T-helper 2 cell treated with Interferon-gamma antibody and Interleukin-4, amounts not matched to agents 5 μg/mL and 100 μg/mL, for 36 hours (primary cell): ENCODE measurements around the gene TRIM37.
"Not testable (repeated sequence)": the region's sequence is repeated elsewhere in the genome, so short reads cannot be mapped to it uniquely, and the experiment has no call there.

Experiments used
- DNase-seq: peaks from one replicate; pipeline ENCODE4 v3.0.0; 2021; ENCODE audit warnings: low spot score
- H3K27ac Mint-ChIP-seq: one replicate; pipeline ENCODE4 v1.8.0; 2021; ENCODE audit warnings: mild to moderate bottlenecking, mixed read lengths
- H3K27me3 Mint-ChIP-seq: one replicate; pipeline ENCODE4 v1.8.0; 2021; ENCODE audit warnings: low read depth, mixed read lengths
- H3K36me3 Mint-ChIP-seq: one replicate; pipeline ENCODE4 v1.8.0; 2021; ENCODE audit warnings: low read depth, mixed read lengths
- H3K4me1 Mint-ChIP-seq: one replicate; pipeline ENCODE4 v1.8.0; 2021; ENCODE audit warnings: low read depth, mixed read lengths
- H3K4me3 Mint-ChIP-seq: one replicate; pipeline ENCODE4 v1.8.0; 2022; ENCODE audit warnings: mild to moderate bottlenecking, moderate library complexity, mixed read lengths
- H3K9me3 Mint-ChIP-seq: one replicate; pipeline ENCODE4 v1.8.0; 2021; ENCODE audit warnings: mixed read lengths

TRIM37 gene

GRCh38 chr17:59097876-59098275 is 8.8 kb downstream of the TRIM37 start:
- Mint-ChIP-seq H3K4me3 (no peak overlapping the region), H3K9me3 (peaks cover 4% of the 10 kb centered on the region), H3K36me3 (peaks cover 41% of the 10 kb centered on the region), H3K27ac (no peak overlapping the region), H3K4me1 (peaks cover 30% of the 10 kb centered on the region), H3K27me3 (no peaks in the 10 kb centered on the region)
- DNase-seq, result no peak

- peaks cover 15% of the 10 kb centered on the region for H3K4me1 Mint-ChIP-seq
- DNase-seq, result no peak
- H3K36me3 Mint-ChIP-seq, result peaks cover 28% of the 10 kb centered on the region
- H3K9me3 Mint-ChIP-seq, result peaks cover 4% of the 10 kb centered on the region
- H3K4me3 Mint-ChIP-seq, result no peak overlapping the region
- H3K27me3 Mint-ChIP-seq, result no peaks in the 10 kb centered on the region
- H3K27ac Mint-ChIP-seq, result peak overlapping the region; percentile 32
These were observed 11.7 kb downstream of the TRIM37 start for GRCh38 chr17:59094861-59095530.

- Mint-ChIP-seq H3K4me3 (no peak overlapping the region), H3K4me1 (peaks cover 14% of the 10 kb centered on the region), H3K9me3 (peaks cover 4% of the 10 kb centered on the region), H3K27me3 (no peaks in the 10 kb centered on the region), H3K36me3 (peaks cover 27% of the 10 kb centered on the region), H3K27ac (no peak overlapping the region)
- DNase-seq, result no peak
These were observed 12.9 kb downstream of the TRIM37 start for GRCh38 chr17:59093702-59094231.

- Mint-ChIP-seq H3K4me1 (peaks cover 14% of the 10 kb centered on the region), H3K36me3 (peaks cover 26% of the 10 kb centered on the region), H3K27ac (no peak overlapping the region), H3K27me3 (no peaks in the 10 kb centered on the region), H3K9me3 (peaks cover 4% of the 10 kb centered on the region), H3K4me3 (no peak overlapping the region)
- no peak for DNase-seq
These were observed 13.5 kb downstream of the TRIM37 start for GRCh38 chr17:59093145-59093701.

GRCh38 chr17:59090593-59090992 is 16.1 kb downstream of the TRIM37 start:
- not testable (repeated sequence) for H3K4me3 Mint-ChIP-seq, H3K27me3 Mint-ChIP-seq, H3K9me3 Mint-ChIP-seq, H3K27ac Mint-ChIP-seq, H3K4me1 Mint-ChIP-seq, DNase-seq
- H3K36me3 Mint-ChIP-seq, result peaks cover 22% of the 10 kb centered on the region

GRCh38 chr17:59084154-59084553 is 22.5 kb downstream of the TRIM37 start:
- Mint-ChIP-seq H3K9me3 (no peaks in the 10 kb centered on the region), H3K4me3 (no peak overlapping the region), H3K27ac (no peak overlapping the region), H3K4me1 (peaks cover 3% of the 10 kb centered on the region), H3K27me3 (no peaks in the 10 kb centered on the region), H3K36me3 (peaks cover 42% of the 10 kb centered on the region)
- DNase-seq, result no peak

- no peak overlapping the region for H3K4me3 Mint-ChIP-seq
- H3K36me3 Mint-ChIP-seq, result peaks cover 35% of the 10 kb centered on the region
- no peaks in the 10 kb centered on the region for H3K4me1 Mint-ChIP-seq
- no peak overlapping the region for H3K27ac Mint-ChIP-seq
- no peak for DNase-seq
- no peaks in the 10 kb centered on the region for H3K27me3 Mint-ChIP-seq
- H3K9me3 Mint-ChIP-seq, result no peaks in the 10 kb centered on the region
These were observed 32.2 kb downstream of the TRIM37 start for GRCh38 chr17:59074494-59074893.

- Mint-ChIP-seq H3K9me3 (no peaks in the 10 kb centered on the region), H3K4me1 (no peaks in the 10 kb centered on the region), H3K27me3 (no peaks in the 10 kb centered on the region), H3K4me3 (no peak overlapping the region), H3K27ac (no peak overlapping the region), H3K36me3 (peaks cover 34% of the 10 kb centered on the region)
- DNase-seq, result no peak
These were observed 32.7 kb downstream of the TRIM37 start for GRCh38 chr17:59073972-59074371.

GRCh38 chr17:59069856-59070255 is 36.8 kb downstream of the TRIM37 start:
- no peaks in the 10 kb centered on the region for H3K9me3 Mint-ChIP-seq
- peaks cover 43% of the 10 kb centered on the region for H3K36me3 Mint-ChIP-seq
- no peak overlapping the region for H3K27ac Mint-ChIP-seq
- no peaks in the 10 kb centered on the region for H3K27me3 Mint-ChIP-seq
- H3K4me1 Mint-ChIP-seq, result peaks cover 5% of the 10 kb centered on the region
- H3K4me3 Mint-ChIP-seq, result no peak overlapping the region
- no peak for DNase-seq

- Mint-ChIP-seq H3K9me3 (no peaks in the 10 kb centered on the region), H3K27ac (no peak overlapping the region), H3K4me3 (no peak overlapping the region), H3K4me1 (peaks cover 5% of the 10 kb centered on the region), H3K36me3 (peaks cover 41% of the 10 kb centered on the region), H3K27me3 (no peaks in the 10 kb centered on the region)
- no peak for DNase-seq
These were observed 38.9 kb downstream of the TRIM37 start for GRCh38 chr17:59067756-59068155.

GRCh38 chr17:59067340-59067739 is 39.3 kb downstream of the TRIM37 start:
- Mint-ChIP-seq H3K4me3 (no peak overlapping the region), H3K36me3 (peaks cover 43% of the 10 kb centered on the region), H3K27ac (no peak overlapping the region), H3K9me3 (no peaks in the 10 kb centered on the region), H3K27me3 (no peaks in the 10 kb centered on the region), H3K4me1 (peaks cover 5% of the 10 kb centered on the region)
- no peak for DNase-seq

GRCh38 chr17:59062509-59062908 is 44.2 kb downstream of the TRIM37 start:
- DNase-seq, result no peak
- Mint-ChIP-seq H3K9me3 (no peaks in the 10 kb centered on the region), H3K27me3 (no peaks in the 10 kb centered on the region), H3K36me3 (peaks cover 35% of the 10 kb centered on the region), H3K4me3 (no peak overlapping the region), H3K4me1 (peaks cover 2% of the 10 kb centered on the region), H3K27ac (no peak overlapping the region)

- Mint-ChIP-seq H3K4me1 (no peaks in the 10 kb centered on the region), H3K9me3 (no peaks in the 10 kb centered on the region), H3K36me3 (peaks cover 36% of the 10 kb centered on the region), H3K4me3 (no peak overlapping the region), H3K27me3 (no peaks in the 10 kb centered on the region), H3K27ac (no peak overlapping the region)
- DNase-seq, result no peak
These were observed 49.8 kb downstream of the TRIM37 start for GRCh38 chr17:59056857-59057256.

GRCh38 chr17:59049798-59050197 is 56.9 kb downstream of the TRIM37 start:
- H3K36me3 Mint-ChIP-seq, result peaks cover 30% of the 10 kb centered on the region
- no peaks in the 10 kb centered on the region for H3K9me3 Mint-ChIP-seq
- H3K4me3 Mint-ChIP-seq, result no peak overlapping the region
- no peak overlapping the region for H3K27ac Mint-ChIP-seq
- no peaks in the 10 kb centered on the region for H3K4me1 Mint-ChIP-seq
- no peaks in the 10 kb centered on the region for H3K27me3 Mint-ChIP-seq
- DNase-seq, result no peak

GRCh38 chr17:59047616-59048015 is 59.1 kb downstream of the TRIM37 start:
- Mint-ChIP-seq H3K36me3 (peaks cover 36% of the 10 kb centered on the region), H3K27ac (no peak overlapping the region), H3K4me1 (no peaks in the 10 kb centered on the region), H3K9me3 (no peaks in the 10 kb centered on the region), H3K27me3 (no peaks in the 10 kb centered on the region), H3K4me3 (no peak overlapping the region)
- DNase-seq, result no peak
